Esophagus muscularis mucosa (tissue), 3 donors: ENCODE measurements around the gene MAPK8IP3.

Experiments
- CTCF ChIP-seq, 3 experiments: fragments of 200-600 bp in 2 of 3; fragments of 450-650 bp in 1 of 3; sonication (generic) in 2 of 3; IDR thresholded peaks; one replicate each; pipeline ENCODE4 v1.5.1; 2017 to 2019; ENCODE audit warnings: antibody characterized with exemption in 3 of 3, mild to moderate bottlenecking in 2 of 3, moderate library complexity in 1 of 3
- POLR2A ChIP-seq: fragments of 450-650 bp; IDR thresholded peaks from one replicate; pipeline ENCODE4 v1.6.1; 2017; ENCODE audit warnings: antibody characterized with exemption, moderate library complexity, mild to moderate bottlenecking, low read depth
- POLR2AphosphoS5 ChIP-seq, 2 donors: sonication (generic); formaldehyde crosslinking; IDR thresholded peaks; one replicate each; pipeline ENCODE4 v1.6.1; 2017; ENCODE audit warnings: antibody characterized with exemption in 2 of 2

GRCh38 chr16:1760911-1761310 is 54.9 kb downstream of the MAPK8IP3 start:
- TF ChIP-seq POLR2A, result no peak
- no peak for TF ChIP-seq CTCF (IDR thresholded peaks at IDR 0.05)
- no peak for TF ChIP-seq POLR2AphosphoS5 (IDR thresholded peaks at IDR 0.05)
